Measurements from ENCODE around the gene POTEF.
"Not testable (repeated sequence)": the region's sequence is repeated elsewhere in the genome, so short reads cannot be mapped to it uniquely, and the experiment has no call there.

The POTEF gene

DNA sequence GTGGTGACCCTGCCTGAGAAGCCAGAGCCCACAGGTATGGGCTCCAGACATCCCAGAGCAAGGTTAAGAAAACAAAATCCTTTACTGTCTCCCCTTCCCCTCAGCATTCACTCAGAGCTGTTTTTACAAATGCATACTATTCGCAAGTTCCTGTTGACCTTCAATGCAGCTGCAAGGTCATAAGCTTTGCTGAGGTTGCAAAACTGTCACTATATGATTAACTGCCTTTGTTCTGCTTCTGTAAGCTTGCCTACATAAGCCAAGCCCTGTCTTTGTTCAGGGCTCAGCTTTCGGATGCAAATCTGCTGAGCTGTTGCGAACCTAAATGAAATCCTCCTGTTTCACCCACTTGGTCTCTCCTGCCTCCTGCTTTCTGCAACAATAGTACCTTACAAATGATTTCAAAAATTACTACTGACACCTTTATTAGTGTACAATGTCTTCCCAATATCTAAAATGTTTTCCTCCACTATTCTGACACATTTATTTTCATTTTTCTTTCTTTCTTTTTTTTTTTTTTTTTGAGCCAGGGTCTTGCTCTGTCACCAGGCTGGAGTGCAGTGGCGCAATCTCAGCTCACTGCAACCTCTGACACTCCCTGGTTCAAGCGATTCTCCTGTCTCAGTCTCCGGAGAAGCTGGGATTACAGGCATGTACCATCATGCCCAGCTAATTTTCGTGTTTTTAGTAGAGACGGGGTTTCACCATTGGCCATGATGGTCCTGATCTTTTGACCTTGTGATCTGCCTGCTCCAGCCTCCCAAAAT lies 26.2 kb downstream of the POTEF start:
- not testable (repeated sequence) for DNase-seq

- not testable (repeated sequence) for DNase-seq
These were observed 66.4 kb downstream of the POTEF start for GRCh38 chr2:130062645-130063044.

GRCh38 chr2:130059982-130060381 lies 69.0 kb downstream of the POTEF start:
- DNase-seq, result not testable (repeated sequence)

DNA sequence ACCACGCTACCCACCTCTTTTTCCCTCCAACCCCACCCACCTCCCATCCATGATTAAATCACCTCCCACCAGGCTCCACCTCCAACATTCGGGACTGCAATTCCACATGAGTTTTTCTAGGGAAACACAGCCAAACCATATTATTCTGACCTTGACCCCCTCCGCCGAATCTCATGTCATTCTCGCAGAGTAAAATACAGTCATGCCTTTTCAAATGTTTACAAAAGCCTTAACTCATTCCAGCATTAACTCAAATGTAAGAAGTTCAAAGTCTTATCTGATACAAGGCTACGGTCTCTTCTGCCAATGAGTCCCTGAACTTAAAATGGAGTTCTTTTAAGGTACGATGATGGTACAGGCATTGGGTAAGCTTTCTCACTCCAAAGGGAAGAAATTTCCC lies 72.7 kb downstream of the POTEF start:
- DNase-seq, result not testable (repeated sequence)

DNA sequence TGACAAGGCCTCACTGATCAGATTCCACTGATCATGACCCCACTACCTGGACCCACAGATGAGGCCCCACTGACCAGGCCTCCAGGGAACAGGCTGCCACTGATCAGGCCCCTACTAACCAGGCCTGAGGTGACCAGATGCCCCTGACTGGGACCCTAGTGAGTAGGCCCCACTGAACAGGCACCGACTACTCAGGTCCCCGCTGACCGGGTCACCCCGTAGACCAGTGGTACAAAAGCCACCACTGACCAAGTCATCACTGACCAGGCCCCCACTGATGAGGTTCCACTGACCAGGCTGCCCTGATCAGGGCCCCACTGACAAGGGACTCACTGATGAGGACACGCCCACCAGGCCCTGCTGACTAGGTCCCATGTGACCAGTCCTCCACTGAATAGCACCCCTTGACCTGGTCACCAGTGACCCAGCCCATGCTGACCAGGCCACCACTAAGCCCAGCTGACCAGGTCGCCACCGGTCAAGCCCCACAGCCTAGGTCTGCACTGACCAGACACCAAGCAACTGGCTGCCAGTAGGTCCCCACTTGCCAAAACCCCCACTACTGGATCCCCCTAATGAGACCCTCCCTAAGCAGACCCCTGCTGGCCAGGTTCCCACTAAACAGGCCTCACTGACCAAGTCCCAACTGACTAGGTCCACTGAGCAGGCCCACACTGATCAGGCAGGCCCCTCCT lies 75.7 kb downstream of the POTEF start:
- DNase-seq, result not testable (repeated sequence)

- not testable (repeated sequence) for DNase-seq
These were observed 76.6 kb downstream of the POTEF start for GRCh38 chr2:130052376-130052775.

DNA sequence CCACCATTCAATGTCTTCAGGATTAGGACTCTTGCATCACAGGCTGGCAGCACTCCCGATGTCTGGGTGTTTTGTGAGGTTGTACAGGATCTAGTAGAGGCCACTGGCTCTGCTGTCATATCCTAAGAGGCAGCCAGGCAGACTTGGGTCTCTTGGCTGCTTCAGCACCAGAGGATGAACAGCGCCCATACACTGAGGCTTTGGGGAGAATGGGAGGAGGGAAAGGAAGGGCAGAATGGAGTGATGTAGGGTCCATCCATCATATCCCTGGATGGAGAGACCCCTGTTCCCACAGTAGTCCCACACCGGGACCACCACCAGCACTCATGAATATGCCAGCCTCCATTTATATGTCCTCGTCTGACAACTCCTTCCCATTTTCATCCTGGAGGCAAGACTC lies 80.6 kb downstream of the POTEF start:
- not testable (repeated sequence) for DNase-seq

DNA sequence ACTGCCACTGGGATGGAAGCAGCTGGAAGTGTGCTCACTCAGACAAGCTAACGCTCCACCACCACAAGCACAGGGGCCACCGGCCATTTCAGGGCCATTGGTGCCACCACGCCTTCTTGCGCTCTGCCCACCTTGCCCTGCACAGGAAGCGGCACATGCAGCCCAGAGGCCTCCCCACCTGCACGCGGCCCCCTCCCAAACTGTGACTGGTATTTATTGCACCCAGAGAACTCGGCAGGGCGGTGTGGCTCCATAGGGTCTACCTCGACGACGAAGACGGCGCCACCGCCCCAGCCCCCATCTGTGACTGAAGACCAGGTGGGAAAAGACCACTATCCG lies 90.8 kb downstream of the POTEF start:
- DNase-seq, result not testable (repeated sequence)

- not testable (repeated sequence) for DNase-seq
These were observed 103.1 kb downstream of the POTEF start for GRCh38 chr2:130025931-130026330.

Data from NCI-H510A (cell line).